SH-SY5Y (cell line): ENCODE data around the gene BAIAP2L2.

Source experiments
- GATA2 ChIP-seq: IDR thresholded peaks from 2 replicates; pipeline ENCODE4 v1.6.1; 2011; ENCODE audit warnings: mild to moderate bottlenecking, low read depth, low read length
- GATA3 ChIP-seq: IDR thresholded peaks from 2 replicates; pipeline ENCODE4 v1.6.1; 2011; ENCODE audit warnings: low read depth, mild to moderate bottlenecking, low read length, moderate library complexity

DNA sequence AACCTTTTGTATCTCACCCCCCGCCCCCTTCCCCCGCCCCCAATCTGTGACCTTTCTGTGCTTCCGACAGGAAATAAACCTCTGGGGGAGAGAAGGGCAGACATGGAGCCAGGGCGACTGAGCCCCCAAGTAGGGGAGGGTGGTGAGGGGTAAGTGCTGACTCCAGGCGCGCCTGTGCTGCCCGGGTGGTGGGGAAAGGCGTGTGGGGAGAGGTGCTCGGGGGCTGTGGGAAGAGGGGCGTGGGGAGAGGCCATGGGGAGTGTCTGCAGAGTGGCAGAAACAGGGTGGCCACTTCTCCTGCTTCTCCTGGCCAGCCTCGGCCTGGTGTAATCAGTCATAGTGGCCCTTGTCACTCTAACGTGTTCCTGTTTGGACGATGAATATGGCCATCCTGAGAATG, 34.5 kb downstream of the BAIAP2L2 start:
- TF ChIP-seq GATA2, result no peak
- TF ChIP-seq GATA3, result no peak
